SK-N-SH treated with all-trans-retinoic acid at 6 μM for 48 hours (cell line): Measurements from ENCODE around the gene DCHS2.

ENCODE experiments used
- ATAC-seq: fragments of 200-7000 bp; cut with Tn5 transposase; 3 replicates; pipeline ENCODE4 v1.9.1; 2020; ENCODE audit warnings: mild to moderate bottlenecking, moderate library complexity
- ARNTL ChIP-seq: fragments of 450-650 bp; formaldehyde crosslinking; IDR thresholded peaks from 2 replicates; pipeline ENCODE4 v1.5.0; 2020; ENCODE audit warnings: low read depth, mild to moderate bottlenecking, moderate library complexity, borderline replicate concordance
- BACH2 ChIP-seq: fragments of 250-450 bp; sonication (Bioruptor Pico); IDR thresholded peaks from 2 replicates; pipeline ENCODE4 v1.9.0; 2021; ENCODE audit warnings: mild to moderate bottlenecking, borderline replicate concordance
- CSDC2 ChIP-seq: fragments of 250-450 bp; sonication (Bioruptor Pico); IDR thresholded peaks from 2 replicates; pipeline ENCODE4 v1.5.0; 2020; ENCODE audit warnings: mild to moderate bottlenecking, moderate library complexity
- ESRRG ChIP-seq: fragments of 250-450 bp; sonication (Bioruptor Pico); IDR thresholded peaks from 2 replicates; pipeline ENCODE4 v1.6.1; 2021; ENCODE audit warnings: mild to moderate bottlenecking
- GLIS3 ChIP-seq: fragments of 250-450 bp; sonication (Bioruptor Pico); IDR thresholded peaks from 2 replicates; pipeline ENCODE4 v1.5.0; 2020; ENCODE audit warnings: mild to moderate bottlenecking, moderate library complexity
- ISL1 ChIP-seq: fragments of 250-450 bp; sonication (Bioruptor Pico); IDR thresholded peaks from 2 replicates; pipeline ENCODE4 v2.1.2; 2022; ENCODE audit warnings: mild to moderate bottlenecking, moderate library complexity
- OSR1 ChIP-seq: fragments of 250-450 bp; sonication (Bioruptor Pico); IDR thresholded peaks from 2 replicates; pipeline ENCODE4 v1.8.0; 2022; ENCODE audit warnings: moderate library complexity, mild to moderate bottlenecking, inconsistent platforms
- PPARA ChIP-seq: fragments of 250-450 bp; sonication (Bioruptor Pico); IDR thresholded peaks from 2 replicates; pipeline ENCODE4 v1.5.0; 2020; ENCODE audit warnings: mild to moderate bottlenecking, borderline replicate concordance
- RARB ChIP-seq: fragments of 250-450 bp; sonication (Bioruptor Pico); IDR thresholded peaks from 2 replicates; pipeline ENCODE4 v1.8.0; 2021; ENCODE audit warnings: mild to moderate bottlenecking, moderate library complexity
- SNAI2 ChIP-seq: fragments of 250-450 bp; sonication (Bioruptor Pico); IDR thresholded peaks from 2 replicates; pipeline ENCODE4 v1.5.0; 2020; ENCODE audit warnings: mild to moderate bottlenecking, moderate library complexity
- TCF4 ChIP-seq: fragments of 250-450 bp; sonication (Bioruptor Pico); IDR thresholded peaks from 2 replicates; pipeline ENCODE4 v1.8.0; 2021; ENCODE audit warnings: mild to moderate bottlenecking, moderate library complexity, borderline replicate concordance
- TOX ChIP-seq: fragments of 250-450 bp; sonication (Bioruptor Pico); IDR thresholded peaks from 2 replicates; pipeline ENCODE4 v1.8.0; 2021; ENCODE audit warnings: mild to moderate bottlenecking, moderate library complexity, borderline replicate concordance
- ZC3H10 ChIP-seq: fragments of 250-450 bp; sonication (Bioruptor Pico); IDR thresholded peaks from 2 replicates; pipeline ENCODE4 v1.5.1; 2021; ENCODE audit warnings: mild to moderate bottlenecking, moderate library complexity
- ZFP3 ChIP-seq: fragments of 250-450 bp; sonication (Bioruptor Pico); IDR thresholded peaks from 2 replicates; pipeline ENCODE4 v1.5.0; 2020; ENCODE audit warnings: mild to moderate bottlenecking, moderate library complexity
- ZNF565 ChIP-seq: fragments of 450-650 bp; formaldehyde crosslinking; conservative IDR thresholded peaks from 2 replicates; pipeline ENCODE4 v1.5.0; 2020; ENCODE audit warnings: low read depth, mild to moderate bottlenecking, moderate library complexity
- ZNF8 ChIP-seq: fragments of 450-650 bp; formaldehyde crosslinking; IDR thresholded peaks from 2 replicates; pipeline ENCODE4 v1.5.0; 2020; ENCODE audit warnings: mild to moderate bottlenecking, moderate library complexity
- TF ChIP-seq, protein P1 (sequence below): fragments of 250-450 bp; sonication (Bioruptor Pico); IDR thresholded peaks from 2 replicates; pipeline ENCODE4 v1.5.1; 2020; ENCODE audit warnings: low read depth, mild to moderate bottlenecking, moderate library complexity
- TF ChIP-seq, protein P2 (sequence below): fragments of 250-450 bp; sonication (Bioruptor Pico); IDR thresholded peaks from 2 replicates; pipeline ENCODE4 v1.5.1; 2021; ENCODE audit warnings: mild to moderate bottlenecking, moderate library complexity
- TF ChIP-seq, protein P3 (sequence below): fragments of 250-450 bp; sonication (Bioruptor Pico); IDR thresholded peaks from 2 replicates; pipeline ENCODE4 v1.8.0; 2021; ENCODE audit warnings: low read depth, mild to moderate bottlenecking, moderate library complexity, borderline replicate concordance
- TF ChIP-seq, protein P4 (sequence below): fragments of 250-450 bp; sonication (Bioruptor Pico); IDR thresholded peaks from 2 replicates; pipeline ENCODE4 v1.5.0; 2020; ENCODE audit warnings: mild to moderate bottlenecking, moderate library complexity
- TF ChIP-seq, protein P5 (sequence below): fragments of 250-450 bp; sonication (Bioruptor Pico); IDR thresholded peaks from 2 replicates; pipeline ENCODE4 v1.8.0; 2020; ENCODE audit warnings: mild to moderate bottlenecking, moderate library complexity, borderline replicate concordance

Gene DCHS2

DNA sequence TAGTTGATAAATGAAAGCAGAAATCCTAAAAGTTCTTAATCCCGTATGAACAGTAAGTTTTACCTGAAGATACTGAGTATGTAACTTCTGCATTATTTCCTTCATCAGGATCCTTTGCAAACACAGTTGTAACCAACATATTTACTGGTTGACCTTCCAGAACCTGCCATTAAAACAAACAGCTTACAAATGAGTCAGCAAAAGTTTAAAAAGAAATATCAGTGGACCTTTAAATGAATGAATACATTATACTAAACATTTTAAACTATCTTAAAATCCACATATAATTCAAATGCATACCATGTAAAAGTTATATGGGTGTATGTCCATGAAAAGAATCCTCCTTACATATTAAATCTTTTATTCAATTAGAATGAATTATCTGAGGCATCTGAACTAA is 163.6 kb downstream of the DCHS2 start:
- TF ChIP-seq, protein P1, sequence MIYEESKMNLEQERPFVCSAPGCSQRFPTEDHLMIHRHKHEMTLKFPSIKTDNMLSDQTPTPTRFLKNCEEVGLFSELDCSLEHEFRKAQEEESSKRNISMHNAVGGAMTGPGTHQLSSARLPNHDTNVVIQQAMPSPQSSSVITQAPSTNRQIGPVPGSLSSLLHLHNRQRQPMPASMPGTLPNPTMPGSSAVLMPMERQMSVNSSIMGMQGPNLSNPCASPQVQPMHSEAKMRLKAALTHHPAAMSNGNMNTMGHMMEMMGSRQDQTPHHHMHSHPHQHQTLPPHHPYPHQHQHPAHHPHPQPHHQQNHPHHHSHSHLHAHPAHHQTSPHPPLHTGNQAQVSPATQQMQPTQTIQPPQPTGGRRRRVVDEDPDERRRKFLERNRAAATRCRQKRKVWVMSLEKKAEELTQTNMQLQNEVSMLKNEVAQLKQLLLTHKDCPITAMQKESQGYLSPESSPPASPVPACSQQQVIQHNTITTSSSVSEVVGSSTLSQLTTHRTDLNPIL, result no peak
- TF ChIP-seq TCF4, result no peak
- TF ChIP-seq, protein P2, sequence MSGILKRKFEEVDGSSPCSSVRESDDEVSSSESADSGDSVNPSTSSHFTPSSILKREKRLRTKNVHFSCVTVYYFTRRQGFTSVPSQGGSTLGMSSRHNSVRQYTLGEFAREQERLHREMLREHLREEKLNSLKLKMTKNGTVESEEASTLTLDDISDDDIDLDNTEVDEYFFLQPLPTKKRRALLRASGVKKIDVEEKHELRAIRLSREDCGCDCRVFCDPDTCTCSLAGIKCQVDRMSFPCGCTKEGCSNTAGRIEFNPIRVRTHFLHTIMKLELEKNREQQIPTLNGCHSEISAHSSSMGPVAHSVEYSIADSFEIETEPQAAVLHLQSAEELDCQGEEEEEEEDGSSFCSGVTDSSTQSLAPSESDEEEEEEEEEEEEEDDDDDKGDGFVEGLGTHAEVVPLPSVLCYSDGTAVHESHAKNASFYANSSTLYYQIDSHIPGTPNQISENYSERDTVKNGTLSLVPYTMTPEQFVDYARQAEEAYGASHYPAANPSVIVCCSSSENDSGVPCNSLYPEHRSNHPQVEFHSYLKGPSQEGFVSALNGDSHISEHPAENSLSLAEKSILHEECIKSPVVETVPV (CRISPR knock-in tag), result no peak
- no peak for TF ChIP-seq ZNF8 (CRISPR knock-in tag)
- TF ChIP-seq SNAI2 (CRISPR knock-in tag), result no peak
- TF ChIP-seq ZC3H10 (CRISPR knock-in tag), result no peak
- TF ChIP-seq ARNTL (CRISPR knock-in tag), result no peak
- TF ChIP-seq, protein P3, sequence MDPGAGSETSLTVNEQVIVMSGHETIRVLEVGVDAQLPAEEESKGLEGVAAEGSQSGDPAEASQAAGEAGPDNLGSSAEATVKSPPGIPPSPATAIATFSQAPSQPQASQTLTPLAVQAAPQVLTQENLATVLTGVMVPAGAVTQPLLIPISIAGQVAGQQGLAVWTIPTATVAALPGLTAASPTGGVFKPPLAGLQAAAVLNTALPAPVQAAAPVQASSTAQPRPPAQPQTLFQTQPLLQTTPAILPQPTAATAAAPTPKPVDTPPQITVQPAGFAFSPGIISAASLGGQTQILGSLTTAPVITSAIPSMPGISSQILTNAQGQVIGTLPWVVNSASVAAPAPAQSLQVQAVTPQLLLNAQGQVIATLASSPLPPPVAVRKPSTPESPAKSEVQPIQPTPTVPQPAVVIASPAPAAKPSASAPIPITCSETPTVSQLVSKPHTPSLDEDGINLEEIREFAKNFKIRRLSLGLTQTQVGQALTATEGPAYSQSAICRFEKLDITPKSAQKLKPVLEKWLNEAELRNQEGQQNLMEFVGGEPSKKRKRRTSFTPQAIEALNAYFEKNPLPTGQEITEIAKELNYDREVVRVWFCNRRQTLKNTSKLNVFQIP (CRISPR knock-in tag), result no peak
- no peak for TF ChIP-seq RARB (CRISPR knock-in tag)
- TF ChIP-seq GLIS3 (CRISPR knock-in tag), result no peak
- TF ChIP-seq ZFP3 (CRISPR knock-in tag), result no peak
- TF ChIP-seq, protein P4, sequence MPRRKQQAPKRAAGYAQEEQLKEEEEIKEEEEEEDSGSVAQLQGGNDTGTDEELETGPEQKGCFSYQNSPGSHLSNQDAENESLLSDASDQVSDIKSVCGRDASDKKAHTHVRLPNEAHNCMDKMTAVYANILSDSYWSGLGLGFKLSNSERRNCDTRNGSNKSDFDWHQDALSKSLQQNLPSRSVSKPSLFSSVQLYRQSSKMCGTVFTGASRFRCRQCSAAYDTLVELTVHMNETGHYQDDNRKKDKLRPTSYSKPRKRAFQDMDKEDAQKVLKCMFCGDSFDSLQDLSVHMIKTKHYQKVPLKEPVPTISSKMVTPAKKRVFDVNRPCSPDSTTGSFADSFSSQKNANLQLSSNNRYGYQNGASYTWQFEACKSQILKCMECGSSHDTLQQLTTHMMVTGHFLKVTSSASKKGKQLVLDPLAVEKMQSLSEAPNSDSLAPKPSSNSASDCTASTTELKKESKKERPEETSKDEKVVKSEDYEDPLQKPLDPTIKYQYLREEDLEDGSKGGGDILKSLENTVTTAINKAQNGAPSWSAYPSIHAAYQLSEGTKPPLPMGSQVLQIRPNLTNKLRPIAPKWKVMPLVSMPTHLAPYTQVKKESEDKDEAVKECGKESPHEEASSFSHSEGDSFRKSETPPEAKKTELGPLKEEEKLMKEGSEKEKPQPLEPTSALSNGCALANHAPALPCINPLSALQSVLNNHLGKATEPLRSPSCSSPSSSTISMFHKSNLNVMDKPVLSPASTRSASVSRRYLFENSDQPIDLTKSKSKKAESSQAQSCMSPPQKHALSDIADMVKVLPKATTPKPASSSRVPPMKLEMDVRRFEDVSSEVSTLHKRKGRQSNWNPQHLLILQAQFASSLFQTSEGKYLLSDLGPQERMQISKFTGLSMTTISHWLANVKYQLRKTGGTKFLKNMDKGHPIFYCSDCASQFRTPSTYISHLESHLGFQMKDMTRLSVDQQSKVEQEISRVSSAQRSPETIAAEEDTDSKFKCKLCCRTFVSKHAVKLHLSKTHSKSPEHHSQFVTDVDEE (CRISPR knock-in tag), result no peak
- TF ChIP-seq ISL1, result no peak
- TF ChIP-seq PPARA (CRISPR knock-in tag), result no peak
- TF ChIP-seq ZNF565 (CRISPR knock-in tag), result no peak
- TF ChIP-seq, protein P5, sequence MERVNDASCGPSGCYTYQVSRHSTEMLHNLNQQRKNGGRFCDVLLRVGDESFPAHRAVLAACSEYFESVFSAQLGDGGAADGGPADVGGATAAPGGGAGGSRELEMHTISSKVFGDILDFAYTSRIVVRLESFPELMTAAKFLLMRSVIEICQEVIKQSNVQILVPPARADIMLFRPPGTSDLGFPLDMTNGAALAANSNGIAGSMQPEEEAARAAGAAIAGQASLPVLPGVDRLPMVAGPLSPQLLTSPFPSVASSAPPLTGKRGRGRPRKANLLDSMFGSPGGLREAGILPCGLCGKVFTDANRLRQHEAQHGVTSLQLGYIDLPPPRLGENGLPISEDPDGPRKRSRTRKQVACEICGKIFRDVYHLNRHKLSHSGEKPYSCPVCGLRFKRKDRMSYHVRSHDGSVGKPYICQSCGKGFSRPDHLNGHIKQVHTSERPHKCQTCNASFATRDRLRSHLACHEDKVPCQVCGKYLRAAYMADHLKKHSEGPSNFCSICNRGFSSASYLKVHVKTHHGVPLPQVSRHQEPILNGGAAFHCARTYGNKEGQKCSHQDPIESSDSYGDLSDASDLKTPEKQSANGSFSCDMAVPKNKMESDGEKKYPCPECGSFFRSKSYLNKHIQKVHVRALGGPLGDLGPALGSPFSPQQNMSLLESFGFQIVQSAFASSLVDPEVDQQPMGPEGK (CRISPR knock-in tag), result no peak
- TF ChIP-seq TOX, result no peak
- no peak for ATAC-seq

DNA sequence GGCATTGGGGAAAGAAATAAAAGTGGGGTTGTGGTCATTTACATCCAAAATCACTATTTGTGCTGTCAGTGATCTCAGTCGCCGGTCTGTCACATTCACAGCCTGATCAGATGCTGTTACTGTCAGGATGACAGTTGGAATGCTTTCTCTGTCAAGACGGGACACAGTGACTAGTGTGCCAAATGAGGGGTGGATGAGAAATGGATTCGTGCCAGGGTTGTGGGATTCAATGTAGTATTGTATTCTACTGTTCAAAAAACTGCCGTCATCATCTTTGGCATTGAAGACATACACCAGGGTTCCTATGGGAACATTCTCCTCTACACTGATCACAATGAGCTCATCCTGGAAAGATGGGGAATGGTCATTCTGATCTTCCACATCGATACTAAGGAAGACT is 171.1 kb downstream of the DCHS2 start:
- ATAC-seq, result no peak
- TF ChIP-seq, protein P1, result no peak
- TF ChIP-seq ZFP3 (CRISPR knock-in tag) (no peak), OSR1 (no peak), ZC3H10 (CRISPR knock-in tag) (no peak), SNAI2 (CRISPR knock-in tag) (no peak), ZNF8 (CRISPR knock-in tag) (no peak), CSDC2 (CRISPR knock-in tag) (no peak), RARB (CRISPR knock-in tag) (no peak), ISL1 (no peak), BACH2 (CRISPR knock-in tag) (no peak), ZNF565 (CRISPR knock-in tag) (no peak), GLIS3 (CRISPR knock-in tag) (no peak), TCF4 (no peak), ESRRG (CRISPR knock-in tag) (no peak), ARNTL (CRISPR knock-in tag) (no peak), PPARA (CRISPR knock-in tag) (no peak), TOX (no peak)
- TF ChIP-seq, protein P2 (CRISPR knock-in tag), result no peak
- TF ChIP-seq, protein P4 (CRISPR knock-in tag), result no peak
- TF ChIP-seq, protein P3 (CRISPR knock-in tag), result no peak
